Endodermal cell (in vitro differentiated cells): ENCODE data around the gene TNS2. TPM values are rescaled to one million over a fixed set of nuclear protein-coding genes. Genes with fewer than 3 reads are reported as not detected.

Source experiments
- DNase-seq: peaks from one replicate; pipeline ENCODE4 v3.0.0-alpha.2; 2017
- H3K27ac ChIP-seq: 2 replicates; pipeline ENCODE4 v1.5.1; 2013; ENCODE audit warnings: mild to moderate bottlenecking, low read depth, low read length, moderate library complexity
- H3K27me3 ChIP-seq: 2 replicates; pipeline ENCODE4 v1.6.1; 2013; ENCODE audit warnings: mild to moderate bottlenecking, low read length, moderate library complexity; ENCODE audit not compliant: insufficient read depth, control insufficient read depth, poor library complexity, severe bottlenecking
- H3K36me3 ChIP-seq: 2 replicates; pipeline ENCODE4 v1.7.0; 2013; ENCODE audit warnings: mild to moderate bottlenecking, low read length, moderate library complexity; ENCODE audit not compliant: control insufficient read depth, insufficient read depth
- H3K4me1 ChIP-seq: one replicate; pipeline ENCODE4 v1.7.0; 2013; ENCODE audit warnings: low read length; ENCODE audit not compliant: control insufficient read depth, insufficient read depth
- H3K4me3 ChIP-seq: 2 replicates; pipeline ENCODE4 v1.5.1; 2013; ENCODE audit warnings: mild to moderate bottlenecking, low read length, moderate library complexity
- H3K9ac ChIP-seq: 2 replicates; pipeline ENCODE4 v1.6.1; 2013; ENCODE audit warnings: mild to moderate bottlenecking, low read length, moderate library complexity; ENCODE audit not compliant: poor library complexity, severe bottlenecking; ENCODE audit errors: extremely low read depth
- H3K9me3 ChIP-seq: 2 replicates; pipeline ENCODE4 v1.6.1; 2013; ENCODE audit warnings: mild to moderate bottlenecking, low read length, moderate library complexity; ENCODE audit not compliant: control insufficient read depth
- H3K27ac Mint-ChIP-seq: 2 replicates; pipeline ENCODE4 v1.8.0; 2020; ENCODE audit warnings: mixed read lengths
- H3K27me3 Mint-ChIP-seq: 2 replicates; pipeline ENCODE4 v1.8.0; 2021; ENCODE audit warnings: mild to moderate bottlenecking, mixed read lengths; ENCODE audit not compliant: insufficient read depth
- H3K36me3 Mint-ChIP-seq: 2 replicates; pipeline ENCODE4 v1.8.0; 2020; ENCODE audit warnings: low read depth, mixed read lengths
- H3K4me1 Mint-ChIP-seq: 2 replicates; pipeline ENCODE4 v1.8.0; 2020; ENCODE audit warnings: mixed read lengths
- H3K4me3 Mint-ChIP-seq: 2 replicates; pipeline ENCODE4 v1.8.0; 2020; ENCODE audit warnings: mild to moderate bottlenecking, moderate library complexity, mixed read lengths
- H3K9me3 Mint-ChIP-seq: 2 replicates; pipeline ENCODE4 v1.8.0; 2020; ENCODE audit warnings: mild to moderate bottlenecking, mixed read lengths
- CTCF ChIP-seq: fragments of 200-600 bp; sonication (generic); conservative IDR thresholded peaks from 2 replicates; pipeline ENCODE4 v1.5.0; 2021; ENCODE audit warnings: antibody characterized with exemption, mild to moderate bottlenecking
- WGBS, 2 experiments: methylation state at CpG; one replicate each; pipeline versions ENCODE4 v1.1.5 to v1.1.7; 2013; ENCODE audit warnings: missing lambda C conversion rate in 2 of 2, mixed read lengths in 1 of 2; ENCODE audit not compliant: insufficient coverage in 1 of 2, insufficient read length in 1 of 2; 5-methylcytosine and 5-hydroxymethylcytosine counted together
- total RNA-seq, 2 donors: library from RNA; stranded (reverse); fragmentation: NEBNext Ultra II Directional in 1 of 2; extraction: Animal tissue kit (Norgen Biotek cat#: 25700) in 1 of 2; gene quantifications; 2 replicates in 1 of 2; 3 replicates in 1 of 2; pipeline ENCODE4 v1.2.1, GENCODE V29; 2021

TNS2 gene
- total RNA-seq, 2 donors from 2014 or later = 10.2 to 12.6 TPM

DNA sequence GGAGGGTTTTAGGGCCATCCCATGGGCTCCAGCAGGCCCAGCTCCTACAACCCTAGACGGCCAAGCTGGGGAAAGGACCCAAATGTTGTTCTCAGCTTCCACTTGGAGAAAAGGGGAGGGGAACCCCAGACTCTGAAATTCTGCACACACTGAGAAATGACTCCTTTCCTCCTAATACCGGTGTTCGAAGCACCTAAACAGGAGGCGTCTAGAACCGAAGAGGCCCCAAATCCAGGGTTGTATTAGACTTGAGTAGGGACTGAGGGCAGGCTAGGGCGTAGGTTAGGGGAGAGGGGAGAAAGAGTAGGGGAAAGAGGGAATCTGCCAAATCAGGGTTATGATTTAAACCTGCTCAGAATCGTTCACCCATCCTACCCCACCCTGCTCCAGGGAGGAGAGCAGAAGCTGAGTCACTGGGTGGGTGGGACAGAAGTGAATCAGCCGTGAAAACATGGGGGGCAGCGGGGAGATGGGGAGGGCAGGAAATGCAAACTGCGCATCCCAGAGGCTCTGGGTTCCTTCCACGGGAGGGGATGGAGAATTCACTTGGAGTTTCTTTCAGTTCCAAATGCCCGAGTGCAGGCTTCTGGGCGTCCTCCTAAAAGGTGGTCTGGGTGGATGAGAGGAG is 48.6 kb downstream of the TNS2 start:
- Histone ChIP-seq H3K36me3 (no peaks in the 10 kb centered on the region), H3K27ac (no peak overlapping the region), H3K4me1 (peaks cover 29% of the 10 kb centered on the region), H3K9me3 (no peaks in the 10 kb centered on the region), H3K27me3 (peaks cover 31% of the 10 kb centered on the region), H3K4me3 (peak overlapping the region; percentile 80), H3K9ac (no peak overlapping the region)
- Mint-ChIP-seq H3K9me3 (no peaks in the 10 kb centered on the region), H3K27ac (no peak overlapping the region), H3K4me3 (peak overlapping the region; percentile 69), H3K4me1 (peaks cover 58% of the 10 kb centered on the region), H3K36me3 (no peaks in the 10 kb centered on the region), H3K27me3 (peaks cover 47% of the 10 kb centered on the region)
- peak; percentile 70 for DNase-seq
- 31 to 34% methylated on average over 9 to 13 of the region's 13 CpGs for WGBS, 2 experiments
- no peak for TF ChIP-seq CTCF

DNA sequence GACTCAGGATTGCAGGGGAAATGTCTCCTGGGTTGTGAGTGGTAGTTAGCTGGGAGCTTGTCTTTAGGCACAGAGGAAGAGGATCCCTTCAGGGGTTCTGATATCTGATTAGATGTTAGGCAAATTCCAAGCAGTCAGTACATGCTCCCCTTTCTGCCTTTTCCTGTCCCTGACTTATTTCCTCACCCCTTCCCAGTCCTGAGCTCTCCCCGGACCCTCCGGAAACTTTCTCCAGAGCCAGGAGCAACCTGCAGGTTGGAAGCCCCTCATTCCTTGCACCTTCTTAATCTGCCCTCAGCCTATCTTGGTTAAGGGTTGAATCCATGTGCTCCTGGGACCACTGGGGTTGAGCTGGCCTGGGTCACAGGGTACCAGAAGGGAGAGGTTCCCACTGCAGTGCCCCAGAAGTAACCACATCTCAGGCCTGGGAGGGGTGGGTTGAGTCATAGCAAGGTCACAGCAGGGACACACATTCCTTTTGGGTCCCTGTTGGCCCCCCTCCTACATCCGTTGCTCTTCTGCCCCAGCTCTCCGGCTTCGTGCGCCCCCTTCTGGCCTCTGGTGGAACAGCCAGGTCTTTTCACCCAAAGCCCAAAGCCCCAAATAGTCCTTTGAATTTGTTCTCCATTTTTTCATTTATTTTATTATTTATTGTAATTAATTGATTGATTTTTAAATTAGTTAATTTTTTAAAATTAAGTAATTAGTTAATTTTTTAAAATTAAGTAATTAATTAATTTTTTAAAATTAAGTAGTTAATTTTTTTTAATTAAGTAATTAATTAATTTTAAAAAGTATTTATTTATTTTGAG is 49.4 kb downstream of the TNS2 start:
- WGBS, 2 experiments = 13 to 16% methylated on average over 3 to 6 of the region's 6 CpGs
- H3K9me3 Mint-ChIP-seq = no peaks in the 10 kb centered on the region
- H3K27me3 ChIP-seq = peaks cover 31% of the 10 kb centered on the region
- H3K4me3 Mint-ChIP-seq = peak overlapping the region; percentile 69
- no peaks in the 10 kb centered on the region for H3K9me3 ChIP-seq
- H3K36me3 ChIP-seq = no peaks in the 10 kb centered on the region
- peak; percentile 98 for DNase-seq
- peak overlapping the region; percentile 88 for H3K27ac Mint-ChIP-seq
- peak; percentile 99 for TF ChIP-seq CTCF
- no peak overlapping the region for H3K27ac ChIP-seq
- no peaks in the 10 kb centered on the region for H3K36me3 Mint-ChIP-seq
- H3K27me3 Mint-ChIP-seq = peaks cover 47% of the 10 kb centered on the region
- peaks cover 56% of the 10 kb centered on the region for H3K4me1 Mint-ChIP-seq
- H3K4me1 ChIP-seq = peaks cover 30% of the 10 kb centered on the region
- peak overlapping the region; percentile 80 for H3K4me3 ChIP-seq
- H3K9ac ChIP-seq = peak overlapping the region; percentile 28

GRCh38 chr12:53100466-53101151 is 50.7 kb downstream of the TNS2 start:
- 92 to 95% methylated on average over 11 to 13 of the region's 13 CpGs for WGBS, 2 experiments
- peaks cover 58% of the 10 kb centered on the region for H3K4me1 Mint-ChIP-seq
- H3K27ac Mint-ChIP-seq = no peak overlapping the region
- peak; percentile 50 for DNase-seq
- H3K9ac ChIP-seq = no peak overlapping the region
- no peaks in the 10 kb centered on the region for H3K36me3 ChIP-seq
- H3K27me3 Mint-ChIP-seq = peaks cover 37% of the 10 kb centered on the region
- H3K27me3 ChIP-seq = peaks cover 31% of the 10 kb centered on the region
- no peaks in the 10 kb centered on the region for H3K9me3 ChIP-seq
- H3K4me1 ChIP-seq = peaks cover 27% of the 10 kb centered on the region
- no peak overlapping the region for H3K27ac ChIP-seq
- no peak for TF ChIP-seq CTCF
- no peak overlapping the region for H3K4me3 Mint-ChIP-seq
- no peaks in the 10 kb centered on the region for H3K9me3 Mint-ChIP-seq
- no peaks in the 10 kb centered on the region for H3K36me3 Mint-ChIP-seq
- H3K4me3 ChIP-seq = no peak overlapping the region
